T-helper 1 cell treated with Interleukin-12 subunit alpha and Interleukin-12 subunit beta and Interleukin-4 antibody, amounts not matched to agents 30 μg/mL and 1 μg/mL, for 36 hours (primary cell): ENCODE results near the gene MYH16.
"Not testable (repeated sequence)": the region's sequence is repeated elsewhere in the genome, so short reads cannot be mapped to it uniquely, and the experiment has no call there.

Experiments used
- H3K27ac Mint-ChIP-seq: one replicate; pipeline ENCODE4 v1.8.0; 2021; ENCODE audit warnings: mild to moderate bottlenecking, mixed read lengths
- H3K27me3 Mint-ChIP-seq: one replicate; pipeline ENCODE4 v1.8.0; 2021; ENCODE audit warnings: low read depth, mixed read lengths
- H3K36me3 Mint-ChIP-seq: one replicate; pipeline ENCODE4 v1.8.0; 2021; ENCODE audit warnings: low read depth, mixed read lengths
- H3K4me1 Mint-ChIP-seq: one replicate; pipeline ENCODE4 v1.8.0; 2021; ENCODE audit warnings: low read depth, mixed read lengths
- H3K4me3 Mint-ChIP-seq: one replicate; pipeline ENCODE4 v1.8.0; 2021; ENCODE audit warnings: mild to moderate bottlenecking, moderate library complexity, mixed read lengths
- H3K9me3 Mint-ChIP-seq: one replicate; pipeline ENCODE4 v1.8.0; 2021; ENCODE audit warnings: mixed read lengths

Gene MYH16

DNA sequence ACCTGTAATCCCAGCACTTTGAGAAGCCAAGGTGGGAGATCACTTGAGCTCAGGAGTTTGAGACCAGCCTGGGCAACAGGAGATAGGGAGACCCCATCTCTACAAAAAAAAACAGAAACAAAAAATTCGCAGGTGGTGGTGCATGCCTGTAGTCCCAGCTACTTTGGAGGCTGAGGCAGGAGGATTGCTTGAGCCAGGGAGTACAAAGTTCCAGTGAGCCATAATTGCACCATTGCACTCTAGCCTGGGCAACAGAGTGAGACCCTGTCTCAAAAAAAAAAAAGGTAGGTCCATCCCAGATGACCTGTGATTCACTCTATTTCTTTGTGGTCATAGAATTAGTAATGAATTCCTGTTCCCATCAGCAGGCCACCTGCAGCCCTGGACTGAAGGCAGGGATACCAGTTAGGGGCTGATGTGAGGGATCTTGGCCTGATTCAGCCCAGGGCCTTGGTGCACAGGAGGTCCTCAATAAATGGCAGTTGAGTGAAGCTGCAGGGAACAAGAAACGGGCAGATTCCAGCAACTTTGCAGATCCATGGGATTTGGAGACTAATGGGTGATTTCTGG lies at the start of gene MYH16:
MYH16 (plus strand) TSS at position 364 of the 570 bp plus-strand sequence.
- H3K27me3 Mint-ChIP-seq, result no peaks in the 10 kb centered on the region
- H3K9me3 Mint-ChIP-seq, result no peaks in the 10 kb centered on the region
- peak within 1 kb of the TSS; percentile 16 for H3K4me3 Mint-ChIP-seq

GRCh38 chr7:99224263-99224898 lies 48.3 kb upstream of the MYH16 start:
- not testable (repeated sequence) for H3K36me3 Mint-ChIP-seq, H3K27me3 Mint-ChIP-seq, H3K4me1 Mint-ChIP-seq, H3K4me3 Mint-ChIP-seq, H3K9me3 Mint-ChIP-seq, H3K27ac Mint-ChIP-seq

More for the DNA sequence above, at the start of gene MYH16:
- Mint-ChIP-seq H3K36me3 (no peaks in the 10 kb centered on the region), H3K27ac (peak within 1 kb of the TSS; percentile 50), H3K4me1 (peaks cover 11% of the 10 kb centered on the region)

- H3K27me3 Mint-ChIP-seq, result no peaks in the 10 kb centered on the region
- H3K4me1 Mint-ChIP-seq, result peaks cover 5% of the 10 kb centered on the region
- no peak overlapping the region for H3K27ac Mint-ChIP-seq
- no peaks in the 10 kb centered on the region for H3K9me3 Mint-ChIP-seq
- no peaks in the 10 kb centered on the region for H3K36me3 Mint-ChIP-seq
- no peak overlapping the region for H3K4me3 Mint-ChIP-seq
Observed at GRCh38 chr7:99224899-99225265, 47.8 kb upstream of the MYH16 start.

GRCh38 chr7:99229234-99229633 lies 43.4 kb upstream of the MYH16 start:
- Mint-ChIP-seq H3K9me3 (no peaks in the 10 kb centered on the region), H3K27me3 (no peaks in the 10 kb centered on the region), H3K4me3 (no peak overlapping the region), H3K27ac (no peak overlapping the region), H3K4me1 (peaks cover 2% of the 10 kb centered on the region), H3K36me3 (no peaks in the 10 kb centered on the region)

DNA sequence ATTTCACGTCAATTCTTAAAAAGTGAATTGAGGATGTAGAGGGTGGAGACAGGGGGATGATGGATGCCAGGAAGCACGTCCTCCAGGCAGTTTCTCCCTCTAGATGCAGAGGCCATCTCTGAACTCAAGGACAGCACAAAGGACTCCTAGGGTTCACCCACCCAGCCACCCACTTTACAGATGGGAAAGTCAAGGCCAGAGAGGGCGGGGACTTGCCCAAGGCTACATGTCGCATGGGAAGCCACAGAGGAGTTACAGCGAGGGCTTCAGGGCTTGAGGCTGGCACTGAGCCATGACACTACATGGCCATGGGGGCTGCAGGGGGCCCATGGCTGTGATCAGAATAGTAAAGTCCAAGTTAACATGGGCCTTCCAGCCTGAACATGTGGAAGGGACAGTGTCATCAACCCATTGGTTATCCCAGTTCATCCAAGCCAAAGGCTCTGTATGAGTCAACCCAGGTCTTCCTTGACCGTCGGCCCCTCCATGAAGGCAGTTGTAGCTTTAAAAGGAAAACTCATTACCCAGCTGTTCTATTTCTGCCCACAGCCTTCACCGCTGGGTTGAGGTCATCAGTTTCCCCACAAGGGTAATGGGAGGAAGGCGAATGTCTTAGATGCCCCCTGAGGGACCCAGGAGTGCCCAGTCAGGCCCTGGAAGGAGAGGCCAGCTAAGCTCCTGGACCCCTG lies 40.4 kb upstream of the MYH16 start:
- H3K27ac Mint-ChIP-seq, result no peak overlapping the region
- no peaks in the 10 kb centered on the region for H3K36me3 Mint-ChIP-seq
- H3K27me3 Mint-ChIP-seq, result no peaks in the 10 kb centered on the region
- H3K4me3 Mint-ChIP-seq, result no peak overlapping the region
- H3K9me3 Mint-ChIP-seq, result no peaks in the 10 kb centered on the region
- no peaks in the 10 kb centered on the region for H3K4me1 Mint-ChIP-seq

DNA sequence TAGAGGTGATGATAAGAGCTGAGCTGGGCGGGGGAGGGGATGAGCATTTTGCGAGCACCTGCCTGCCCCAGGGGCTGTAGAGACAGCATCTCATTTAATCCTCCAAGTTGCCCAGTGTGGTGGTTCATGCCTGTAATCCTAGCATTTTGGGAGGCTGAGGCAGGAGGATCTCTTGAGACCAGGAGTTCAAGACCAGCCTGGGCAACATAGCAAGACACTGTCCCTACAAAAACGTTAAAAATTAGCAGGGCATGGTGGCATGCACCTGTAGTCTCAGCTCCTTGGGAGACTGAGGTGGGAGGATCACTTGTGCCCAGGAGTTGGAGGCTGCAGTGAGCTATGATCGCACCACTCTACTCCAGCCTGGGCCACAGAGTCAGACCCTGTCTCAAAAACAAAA lies 39.7 kb upstream of the MYH16 start:
- not testable (repeated sequence) for H3K36me3 Mint-ChIP-seq, H3K4me3 Mint-ChIP-seq, H3K27ac Mint-ChIP-seq, H3K4me1 Mint-ChIP-seq, H3K27me3 Mint-ChIP-seq, H3K9me3 Mint-ChIP-seq

GRCh38 chr7:99234185-99234584 lies 38.5 kb upstream of the MYH16 start:
- no peaks in the 10 kb centered on the region for H3K9me3 Mint-ChIP-seq
- no peaks in the 10 kb centered on the region for H3K36me3 Mint-ChIP-seq
- no peak overlapping the region for H3K4me3 Mint-ChIP-seq
- H3K27ac Mint-ChIP-seq, result no peak overlapping the region
- no peaks in the 10 kb centered on the region for H3K27me3 Mint-ChIP-seq
- H3K4me1 Mint-ChIP-seq, result no peaks in the 10 kb centered on the region

DNA sequence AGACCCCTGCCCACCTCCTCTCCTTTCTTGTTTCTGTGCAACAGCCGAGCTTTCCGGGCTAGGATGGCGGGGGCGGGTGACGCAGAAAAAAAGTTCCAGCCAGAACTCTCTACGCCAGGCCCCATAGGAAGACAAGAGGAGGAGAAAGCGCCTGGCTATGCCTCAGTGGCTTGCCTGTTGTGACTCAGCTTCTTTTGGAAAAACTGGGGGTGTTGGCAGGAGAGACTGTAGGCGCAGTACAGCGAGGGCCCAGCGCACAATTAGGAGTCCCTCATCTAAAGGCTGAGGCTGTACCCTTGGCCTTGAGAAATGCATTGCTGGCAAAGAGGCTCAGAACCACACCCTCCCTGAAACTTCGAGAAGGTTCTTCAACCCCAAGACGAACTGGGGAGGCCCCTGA lies 36.7 kb upstream of the MYH16 start:
- no peaks in the 10 kb centered on the region for H3K4me1 Mint-ChIP-seq
- no peak overlapping the region for H3K4me3 Mint-ChIP-seq
- no peaks in the 10 kb centered on the region for H3K27me3 Mint-ChIP-seq
- H3K9me3 Mint-ChIP-seq, result no peaks in the 10 kb centered on the region
- no peaks in the 10 kb centered on the region for H3K36me3 Mint-ChIP-seq
- no peak overlapping the region for H3K27ac Mint-ChIP-seq

GRCh38 chr7:99237876-99238275 lies 34.8 kb upstream of the MYH16 start:
- H3K36me3 Mint-ChIP-seq, H3K27ac Mint-ChIP-seq, H3K4me1 Mint-ChIP-seq, H3K4me3 Mint-ChIP-seq, H3K27me3 Mint-ChIP-seq, H3K9me3 Mint-ChIP-seq: not testable (repeated sequence)

DNA sequence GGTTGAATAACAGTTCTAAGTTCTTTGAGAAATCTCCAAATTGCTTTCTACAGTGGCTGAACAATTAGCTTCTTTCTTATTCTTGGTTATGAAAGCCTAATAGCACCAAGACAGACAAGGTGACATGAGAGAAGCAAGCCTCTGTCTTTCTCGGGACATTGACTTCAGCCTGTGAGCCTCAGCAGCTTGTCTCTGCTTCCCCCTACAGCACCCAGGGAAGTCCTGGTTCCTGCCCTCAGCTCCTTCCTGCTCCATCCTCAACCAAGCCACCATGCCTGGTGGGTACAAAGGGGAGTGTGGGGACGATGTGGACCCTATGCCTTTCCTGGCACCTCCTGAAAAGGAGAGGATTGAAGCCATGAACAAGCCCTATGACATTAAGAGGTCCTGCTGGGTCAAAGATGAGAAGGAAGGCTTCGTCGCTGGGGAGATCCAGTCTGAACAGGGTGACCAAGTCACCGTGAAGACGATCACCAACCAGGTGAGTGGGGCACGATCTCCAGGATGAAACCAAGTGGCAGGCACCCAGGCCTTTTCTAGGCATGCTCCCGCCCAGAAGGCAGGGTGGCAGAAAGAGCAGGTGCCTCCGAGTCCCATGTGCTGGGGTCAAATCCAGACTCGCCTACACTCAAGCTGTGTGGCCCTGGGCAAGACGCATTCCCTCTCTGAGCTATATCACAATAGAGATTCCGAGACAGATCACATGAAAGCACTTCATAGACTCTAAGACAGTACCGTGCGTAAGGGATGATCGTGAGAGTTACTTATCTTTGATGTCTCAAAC lies 33.9 kb upstream of the MYH16 start:
- Mint-ChIP-seq H3K27ac (no peak overlapping the region), H3K4me1 (no peaks in the 10 kb centered on the region), H3K4me3 (no peak overlapping the region), H3K27me3 (no peaks in the 10 kb centered on the region), H3K9me3 (no peaks in the 10 kb centered on the region), H3K36me3 (no peaks in the 10 kb centered on the region)

GRCh38 chr7:99242682-99243081 lies 30.0 kb upstream of the MYH16 start:
- H3K36me3 Mint-ChIP-seq, result no peaks in the 10 kb centered on the region
- H3K27me3 Mint-ChIP-seq, result no peaks in the 10 kb centered on the region
- H3K4me1 Mint-ChIP-seq, result no peaks in the 10 kb centered on the region
- H3K9me3 Mint-ChIP-seq, result no peaks in the 10 kb centered on the region
- no peak overlapping the region for H3K4me3 Mint-ChIP-seq
- H3K27ac Mint-ChIP-seq, result no peak overlapping the region

DNA sequence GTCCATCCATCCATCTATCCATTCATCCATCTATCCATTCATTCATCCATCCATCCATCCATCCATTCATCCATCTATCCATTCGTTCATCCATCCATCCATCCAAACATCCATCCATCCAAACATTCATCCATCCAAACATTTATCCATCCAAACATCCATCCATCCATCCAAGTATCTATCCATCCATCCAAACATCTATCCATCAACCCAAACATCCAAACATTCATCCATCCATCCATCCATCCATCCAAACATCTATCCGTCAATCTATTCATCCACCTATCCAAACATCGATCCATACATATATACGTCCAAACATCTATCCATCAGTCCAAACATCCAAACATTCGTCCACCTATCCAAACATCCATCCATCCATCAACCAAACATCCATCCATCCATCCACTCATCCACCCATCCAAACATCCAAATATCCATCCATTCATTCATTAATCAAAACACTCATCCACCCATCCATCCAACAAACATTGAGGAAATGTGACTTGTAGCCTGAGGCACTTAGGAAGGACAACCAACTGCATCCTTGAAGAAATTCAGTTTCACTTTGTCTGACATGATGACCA lies 28.8 kb upstream of the MYH16 start:
- Mint-ChIP-seq H3K27me3 (no peaks in the 10 kb centered on the region), H3K36me3 (no peaks in the 10 kb centered on the region), H3K4me3 (no peak overlapping the region), H3K27ac (no peak overlapping the region), H3K4me1 (no peaks in the 10 kb centered on the region), H3K9me3 (no peaks in the 10 kb centered on the region)

GRCh38 chr7:99244939-99245338 lies 27.7 kb upstream of the MYH16 start:
- H3K36me3 Mint-ChIP-seq, result no peaks in the 10 kb centered on the region

GRCh38 chr7:99248391-99249095 lies 24.1 kb upstream of the MYH16 start:
- no peaks in the 10 kb centered on the region for H3K27me3 Mint-ChIP-seq
- no peak overlapping the region for H3K27ac Mint-ChIP-seq
- H3K9me3 Mint-ChIP-seq, result no peaks in the 10 kb centered on the region
- H3K4me1 Mint-ChIP-seq, result no peaks in the 10 kb centered on the region
- H3K4me3 Mint-ChIP-seq, result no peak overlapping the region
- no peaks in the 10 kb centered on the region for H3K36me3 Mint-ChIP-seq

More at GRCh38 chr7:99244939-99245338, 27.7 kb upstream of the MYH16 start:
- Mint-ChIP-seq H3K4me3 (no peak overlapping the region), H3K9me3 (no peaks in the 10 kb centered on the region), H3K27ac (no peak overlapping the region), H3K4me1 (no peaks in the 10 kb centered on the region), H3K27me3 (no peaks in the 10 kb centered on the region)
